NCI-H146 treated with DMSO at 0.1 percent for 48 hours (cell line): ENCODE data around the gene HS3ST3B1.

Source experiments
- DNase-seq: peaks from one replicate; lab custom pipeline; 2025; ENCODE audit not compliant: unreplicated experiment; lab: John Stamatoyannopoulos, UW

Gene HS3ST3B1

DNA sequence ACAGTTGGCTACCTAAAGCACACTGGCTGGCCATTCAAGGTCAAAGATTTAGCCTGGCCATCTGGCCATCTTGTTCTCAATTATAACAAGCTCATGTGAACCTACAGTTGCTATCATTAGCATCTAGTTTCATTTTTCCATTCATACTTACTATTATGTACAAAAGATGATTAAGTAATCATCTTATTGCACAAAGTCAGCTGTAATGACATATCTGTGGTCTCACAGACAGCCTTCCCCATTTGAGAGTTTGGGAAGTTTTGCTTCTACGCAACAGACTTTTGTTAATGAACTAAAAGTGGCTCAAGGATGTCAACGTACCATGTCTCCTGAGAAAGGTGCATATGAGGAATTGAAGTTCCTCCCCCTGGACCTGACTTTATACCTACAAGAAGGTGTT is 51.3 kb downstream of the HS3ST3B1 start:
- no peak for DNase-seq

DNA sequence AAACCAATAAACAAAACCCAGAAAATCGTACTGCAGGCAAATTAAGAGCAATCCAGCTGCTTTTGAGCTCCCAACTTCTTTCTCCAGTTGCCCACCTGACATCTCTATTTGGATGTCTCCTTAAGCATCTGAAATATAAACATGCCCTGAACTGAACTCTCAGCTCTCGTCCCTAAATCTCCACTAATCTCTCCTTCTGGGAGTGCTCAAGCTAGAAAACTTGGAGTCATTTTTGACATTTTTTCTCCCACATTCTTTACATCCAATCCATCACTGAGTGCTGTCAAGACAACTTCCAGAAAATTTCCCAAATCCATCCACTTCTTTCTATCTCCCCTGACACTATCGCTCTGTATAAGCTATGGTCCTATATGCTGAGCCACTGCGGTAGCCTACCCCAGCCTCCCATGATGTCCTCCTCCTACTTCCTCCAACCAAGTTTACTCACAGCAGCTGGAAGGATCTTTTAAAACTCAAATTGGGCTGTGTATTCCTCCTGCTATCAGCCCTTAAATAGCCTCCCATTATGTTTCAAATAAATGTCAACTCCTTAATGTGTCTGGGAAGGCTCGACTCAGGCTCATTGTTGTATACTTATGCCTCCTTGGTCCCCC is 53.1 kb downstream of the HS3ST3B1 start:
- DNase-seq, result no peak

DNA sequence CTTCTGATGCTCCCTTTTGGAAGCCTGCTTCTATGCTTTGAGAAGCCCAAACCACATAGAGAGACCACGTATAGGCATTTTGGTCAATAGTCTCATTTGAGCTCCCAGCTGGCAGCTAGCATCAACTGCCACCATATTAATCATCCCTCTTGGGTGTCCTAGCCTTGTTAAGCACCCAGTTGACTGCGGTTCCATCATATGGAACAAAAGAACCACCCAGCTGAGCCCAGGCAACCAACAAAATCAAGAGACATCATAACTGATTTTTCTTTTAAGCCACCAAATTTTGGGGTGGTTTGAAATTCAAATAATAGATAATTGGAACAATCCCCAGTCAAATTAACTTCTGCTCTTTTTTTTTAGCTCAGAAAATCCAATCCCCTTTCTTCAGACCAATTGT is 53.9 kb downstream of the HS3ST3B1 start:
- DNase-seq, result no peak

DNA sequence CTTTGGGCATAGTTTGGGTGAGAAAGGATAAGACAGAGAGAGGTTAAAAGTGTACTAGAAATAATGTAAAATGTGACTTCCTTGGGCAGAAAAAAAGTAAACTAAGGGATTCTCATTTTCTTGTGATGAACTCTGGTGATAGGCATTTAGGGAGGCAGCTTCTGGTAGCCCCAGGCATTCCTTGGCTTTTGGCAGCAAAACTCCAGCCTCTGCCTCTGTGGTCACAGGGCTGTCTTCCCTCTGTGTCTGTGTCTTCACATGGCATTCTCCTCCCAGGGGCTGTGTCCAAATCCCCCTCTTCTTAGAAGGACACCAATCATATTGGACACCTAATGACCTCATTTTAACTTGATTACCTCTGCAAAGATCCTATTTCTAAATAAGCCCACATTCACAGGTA is 54.7 kb downstream of the HS3ST3B1 start:
- no peak for DNase-seq

DNA sequence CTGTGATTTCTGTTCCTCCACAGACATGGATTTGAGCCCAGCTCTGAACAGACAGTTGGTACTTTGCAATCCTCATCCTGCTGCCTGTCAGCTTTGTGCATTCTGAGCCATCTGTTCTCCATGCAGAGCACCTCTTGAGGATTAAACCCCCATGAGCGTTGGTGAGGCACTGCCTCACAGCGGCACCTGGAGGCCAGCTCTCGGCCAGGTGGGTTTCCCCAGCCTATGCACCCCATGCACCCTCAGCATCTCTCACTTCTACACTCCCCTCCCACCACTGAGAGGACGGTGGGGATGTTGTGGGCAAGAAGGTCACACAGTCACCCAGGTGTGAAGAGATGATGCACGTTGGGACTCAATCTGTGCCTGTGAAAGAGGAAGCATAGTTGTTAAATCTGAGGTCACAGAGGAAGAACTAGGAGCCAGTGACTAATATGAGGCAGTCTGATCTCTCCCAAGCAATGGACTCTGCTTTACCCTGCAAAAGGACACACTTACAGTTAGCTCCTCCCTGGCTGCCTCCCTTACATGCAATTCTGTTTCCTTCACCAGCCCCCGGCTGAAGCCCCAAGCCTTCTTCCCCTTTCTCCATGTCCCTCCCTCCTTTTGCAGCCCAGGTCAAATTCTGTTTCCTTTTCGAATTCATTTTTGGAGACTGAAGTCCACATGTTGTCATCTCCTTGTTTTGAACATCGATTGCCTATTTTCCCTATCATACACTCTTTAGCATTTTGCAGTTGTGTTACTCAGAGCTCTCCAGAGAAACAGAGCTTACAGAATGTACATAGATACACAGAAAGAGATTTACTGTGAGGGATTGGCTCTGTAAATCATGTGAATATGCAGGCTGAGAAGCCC is 58.5 kb downstream of the HS3ST3B1 start:
- DNase-seq, result no peak

DNA sequence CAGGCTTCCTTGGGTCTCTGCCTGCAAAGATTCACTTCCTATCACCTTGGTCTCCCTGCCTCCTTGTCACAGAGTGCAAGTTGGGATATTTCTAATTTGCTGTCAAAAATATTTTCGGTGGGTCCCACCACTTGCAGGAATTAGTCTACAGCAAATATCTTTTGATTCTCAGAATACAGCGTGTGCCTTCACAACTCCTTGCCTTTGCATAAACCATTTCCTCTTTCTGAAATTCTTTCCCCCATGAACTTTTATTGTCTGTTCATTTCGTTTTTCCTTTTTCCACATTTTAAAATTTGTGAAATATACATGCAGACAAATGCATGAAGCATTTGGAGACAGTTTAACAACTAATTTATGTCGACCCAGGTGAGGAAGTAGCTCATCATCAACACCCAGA is 60.0 kb downstream of the HS3ST3B1 start:
- DNase-seq, result no peak

DNA sequence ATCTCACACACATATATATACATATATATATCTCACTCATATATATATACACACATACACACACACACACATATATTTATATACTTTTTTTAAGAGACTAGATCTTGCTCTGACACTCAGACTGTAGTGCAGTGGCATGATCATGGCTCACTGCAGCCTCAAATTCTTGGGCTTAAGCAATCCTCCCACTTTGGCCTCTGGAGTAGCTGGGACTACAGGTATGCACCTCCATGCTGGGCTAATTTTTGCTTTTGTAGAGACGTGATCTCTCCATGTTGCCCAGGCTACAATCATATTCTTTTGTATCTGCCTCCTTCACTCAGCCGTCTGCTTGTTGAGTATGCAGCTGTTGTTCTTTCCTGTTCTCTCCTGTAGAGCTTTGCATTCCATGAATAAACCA is 60.6 kb downstream of the HS3ST3B1 start:
- no peak for DNase-seq

DNA sequence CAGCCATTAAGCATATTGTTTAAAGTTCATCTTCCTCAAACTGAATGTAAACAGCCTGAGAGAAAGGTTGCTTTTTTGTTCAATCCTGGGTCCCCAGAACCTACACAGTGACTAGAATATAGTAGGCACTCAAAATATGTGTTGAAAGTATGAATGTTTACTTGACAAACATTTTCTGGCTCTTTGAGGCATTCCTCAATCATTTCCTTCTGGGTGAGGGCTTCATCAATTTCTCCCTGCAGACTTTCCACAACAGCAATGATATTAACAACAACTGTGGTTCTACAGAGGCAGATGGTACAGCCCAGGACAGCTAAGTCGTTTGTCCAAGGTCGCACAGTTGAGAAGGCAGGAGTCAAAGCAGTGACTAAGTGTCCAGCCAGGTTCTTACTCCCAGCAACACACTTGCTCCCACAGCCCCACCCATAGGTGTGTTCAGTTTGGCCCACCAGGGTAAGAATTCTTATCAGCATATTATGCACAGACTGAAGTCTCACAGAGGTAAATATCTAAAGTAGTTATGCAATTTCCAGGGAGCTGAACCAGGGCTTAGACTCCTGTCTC is 61.1 kb downstream of the HS3ST3B1 start:
- no peak for DNase-seq

DNA sequence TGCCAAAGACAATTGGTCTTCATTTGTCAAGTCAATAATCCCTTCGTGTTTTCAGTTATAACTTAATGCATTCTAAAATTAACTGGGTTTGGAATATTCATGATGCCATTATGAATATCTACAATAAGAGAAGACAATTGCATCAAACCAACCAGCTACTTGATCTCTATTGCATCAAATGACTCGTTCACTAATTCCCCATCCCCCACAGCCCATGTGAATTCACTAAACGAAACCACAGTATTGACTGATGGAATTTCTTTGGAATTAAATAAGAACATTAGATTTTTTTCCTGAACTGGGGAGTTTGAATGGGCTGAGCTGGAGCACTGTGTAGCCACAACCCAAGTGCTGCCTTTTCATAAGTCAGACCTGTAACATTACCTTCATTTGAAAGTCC is 65.3 kb downstream of the HS3ST3B1 start:
- DNase-seq, result no peak

DNA sequence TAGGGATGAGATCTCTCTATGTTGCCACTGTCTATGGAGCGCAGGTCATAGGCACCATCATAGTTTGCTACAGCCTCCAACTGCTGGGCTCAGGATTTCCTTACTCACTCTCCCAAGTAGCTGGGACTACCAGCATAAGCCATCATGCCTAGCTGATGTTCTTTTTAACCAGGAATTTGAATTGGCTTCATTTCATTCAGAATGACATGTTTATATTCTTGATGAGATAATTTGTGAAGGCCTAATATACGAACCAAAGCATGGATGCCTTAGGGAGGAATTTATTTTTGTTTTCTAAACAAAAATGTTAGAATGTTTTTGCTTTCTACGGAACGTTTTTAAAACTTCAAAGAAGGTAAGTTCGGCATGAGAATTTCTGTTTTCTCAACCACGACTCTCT is 71.6 kb downstream of the HS3ST3B1 start:
- no peak for DNase-seq

DNA sequence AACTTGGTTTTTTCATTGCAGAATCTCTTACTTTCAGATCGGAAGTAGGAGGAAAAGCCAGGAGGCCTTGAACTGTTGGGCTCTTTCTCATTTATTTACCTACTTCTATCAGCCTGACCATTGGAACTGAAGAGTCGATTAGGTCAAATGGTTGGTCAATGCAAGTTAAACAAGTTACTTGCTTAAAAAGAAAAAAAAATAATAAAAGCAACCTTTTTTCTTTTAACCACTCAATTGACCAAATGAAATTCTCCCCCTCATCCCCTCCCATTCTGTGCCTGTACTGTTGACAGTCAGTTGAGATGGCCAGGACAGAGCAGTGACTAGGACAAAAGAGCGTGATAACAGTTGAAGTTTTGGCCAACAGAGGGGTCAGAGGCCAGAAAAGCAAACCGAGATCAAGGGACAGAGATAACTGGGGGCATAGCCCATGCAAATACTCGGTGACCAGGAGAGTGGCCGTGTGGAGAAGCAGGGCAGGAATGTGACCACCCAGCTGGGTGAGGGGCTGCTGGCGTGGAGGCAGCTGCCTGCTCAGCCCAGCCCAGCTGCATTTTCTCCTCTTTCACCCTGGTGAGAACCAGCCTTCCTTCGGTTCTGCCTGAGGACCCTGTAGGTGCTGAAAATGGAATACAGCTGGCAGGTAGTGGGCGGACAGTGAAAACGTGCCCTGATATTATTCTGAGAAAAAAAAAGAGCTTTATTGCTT is 72.2 kb downstream of the HS3ST3B1 start:
- no peak for DNase-seq

DNA sequence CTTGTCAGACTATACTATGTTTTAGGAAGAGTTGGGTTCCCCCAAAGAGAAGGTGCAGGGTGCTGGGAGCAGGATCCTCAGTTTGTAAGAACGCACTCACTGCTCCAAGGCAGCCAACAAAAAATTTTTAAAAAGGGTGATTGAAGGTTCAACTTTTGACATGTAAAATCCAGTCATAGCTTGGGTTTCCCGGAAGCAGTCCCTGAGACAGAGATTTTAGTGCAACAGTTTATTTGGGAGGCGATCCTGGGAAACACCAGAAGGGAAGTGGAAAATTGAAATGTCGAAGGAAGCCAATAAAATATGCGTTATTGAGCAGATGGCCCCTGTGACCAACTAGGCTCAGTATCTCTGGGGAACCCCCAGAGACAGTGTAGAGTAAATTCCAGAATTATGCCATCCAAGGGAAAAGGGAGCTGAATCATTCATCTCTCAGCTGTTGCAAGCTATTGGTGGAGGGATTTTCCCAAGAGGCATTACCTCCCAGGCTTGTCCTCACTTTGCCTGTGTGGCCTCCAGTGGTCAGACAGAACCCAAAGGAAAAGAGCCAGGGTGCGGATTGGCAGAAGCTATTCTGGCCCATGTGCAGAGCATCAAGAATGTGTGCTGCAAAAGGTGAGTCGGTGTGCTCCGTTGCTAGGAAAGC is 72.9 kb downstream of the HS3ST3B1 start:
- DNase-seq, result no peak

DNA sequence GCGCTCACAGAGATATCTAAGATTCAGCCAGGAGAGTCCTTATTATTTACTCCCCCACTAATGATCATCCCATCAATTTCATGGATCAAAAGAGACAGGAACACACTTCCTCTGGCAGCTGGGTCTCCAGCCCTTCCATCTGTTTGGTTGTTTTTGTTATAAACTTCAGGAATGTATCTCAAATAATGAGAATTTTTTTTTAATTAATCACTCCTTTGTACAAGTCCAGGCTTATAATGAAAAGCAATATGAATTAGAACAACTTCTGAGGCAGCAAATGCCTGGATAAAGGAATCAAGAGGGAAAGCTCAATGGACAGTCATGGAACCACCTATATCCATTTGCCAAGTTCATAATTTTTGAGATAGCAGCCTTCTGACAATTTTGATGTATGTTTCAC is 73.4 kb downstream of the HS3ST3B1 start:
- no peak for DNase-seq

DNA sequence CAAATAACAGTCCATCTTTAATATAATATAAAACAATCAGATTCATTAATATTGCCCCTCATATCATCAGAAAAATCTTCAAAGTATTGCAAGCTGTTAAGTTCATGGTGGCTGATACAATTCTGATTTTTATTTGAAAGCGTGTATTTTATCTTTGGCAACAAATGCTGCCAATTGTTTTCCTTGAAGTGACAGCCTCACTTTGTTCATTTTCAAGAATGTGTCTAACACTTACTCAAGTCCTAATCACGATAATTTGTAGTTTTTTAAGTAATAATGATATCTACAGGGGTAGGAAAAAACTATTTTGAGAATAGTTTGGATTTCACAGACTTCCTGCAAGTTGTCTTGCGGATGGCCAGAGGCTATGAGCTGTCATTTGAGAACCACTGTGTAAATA is 75.8 kb downstream of the HS3ST3B1 start:
- DNase-seq, result no peak

DNA sequence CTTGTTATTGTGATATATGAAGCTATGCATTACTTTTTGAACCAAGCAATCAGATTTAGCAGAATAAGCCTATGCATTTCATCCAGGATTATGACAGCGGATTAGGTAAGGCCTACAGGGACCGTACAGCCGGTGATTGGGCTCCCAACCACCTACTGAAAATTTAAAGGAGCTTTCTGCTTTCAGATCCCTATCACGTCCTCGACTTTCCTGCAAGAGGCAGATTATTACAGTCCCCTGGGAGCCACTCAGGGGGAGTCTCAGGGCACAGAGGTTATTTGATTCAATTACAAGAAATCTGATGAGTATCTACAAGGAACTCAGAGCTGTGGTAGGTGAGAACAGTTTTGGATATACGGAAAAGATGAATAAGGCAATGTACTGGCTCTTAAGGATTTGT is 80.7 kb downstream of the HS3ST3B1 start:
- DNase-seq, result no peak

DNA sequence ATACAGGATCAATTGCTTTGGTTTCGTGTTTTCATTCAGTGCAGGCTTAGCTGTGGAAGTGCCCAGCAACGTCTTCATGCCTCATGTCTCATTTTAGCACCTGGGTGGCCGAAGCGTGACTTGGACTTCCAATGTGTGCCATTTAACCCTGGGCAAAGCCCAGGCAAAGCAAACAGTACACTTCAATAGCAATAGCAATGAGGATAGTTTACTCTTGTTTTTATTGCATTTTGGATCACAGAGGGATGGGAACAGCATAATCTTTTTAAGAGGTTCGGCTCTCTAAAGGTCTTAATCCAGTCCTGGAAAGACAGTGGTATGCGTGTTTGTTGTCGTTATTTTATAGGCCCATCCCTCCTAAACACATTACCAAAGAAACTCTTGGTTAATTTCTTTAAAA is 86.2 kb downstream of the HS3ST3B1 start:
- DNase-seq, result no peak

DNA sequence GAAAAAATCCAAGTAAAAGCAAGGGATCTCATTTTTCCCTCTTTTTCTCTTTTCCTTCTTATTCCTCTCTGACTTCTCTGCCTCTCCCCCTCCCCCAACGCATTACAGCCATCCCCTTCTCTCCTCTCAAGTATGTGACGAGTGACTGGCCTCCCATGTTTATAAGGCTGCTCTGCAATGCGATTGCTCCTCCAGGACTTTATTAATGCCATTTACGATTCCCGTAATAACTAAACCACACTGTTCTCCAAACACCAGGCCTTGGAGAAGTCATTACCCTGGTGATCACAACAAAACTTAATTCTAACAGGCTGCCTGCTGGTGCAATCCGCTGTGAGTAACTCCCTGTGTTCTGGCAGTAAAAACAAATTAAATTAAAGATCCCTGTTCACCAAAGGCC is 88.8 kb downstream of the HS3ST3B1 start:
- DNase-seq, result no peak

DNA sequence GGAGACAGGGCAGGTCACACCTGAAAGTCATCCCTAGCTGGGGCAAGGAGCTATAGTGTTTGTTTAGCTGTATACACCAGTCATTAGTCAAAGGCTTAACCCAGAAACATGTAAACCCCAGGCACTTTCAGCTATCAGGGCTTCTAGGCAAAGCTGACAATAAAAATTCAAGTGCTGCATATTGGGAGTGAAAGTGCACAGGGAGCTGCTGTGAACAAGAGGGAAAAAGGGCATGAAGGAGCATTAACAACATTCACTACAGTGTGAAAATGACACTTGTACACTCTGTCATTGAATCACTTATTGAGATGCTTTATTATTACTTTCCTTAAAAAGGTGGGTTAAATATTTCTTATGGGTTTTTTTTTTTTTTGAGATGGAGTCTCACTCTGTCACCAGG is 92.8 kb downstream of the HS3ST3B1 start:
- DNase-seq, result no peak

DNA sequence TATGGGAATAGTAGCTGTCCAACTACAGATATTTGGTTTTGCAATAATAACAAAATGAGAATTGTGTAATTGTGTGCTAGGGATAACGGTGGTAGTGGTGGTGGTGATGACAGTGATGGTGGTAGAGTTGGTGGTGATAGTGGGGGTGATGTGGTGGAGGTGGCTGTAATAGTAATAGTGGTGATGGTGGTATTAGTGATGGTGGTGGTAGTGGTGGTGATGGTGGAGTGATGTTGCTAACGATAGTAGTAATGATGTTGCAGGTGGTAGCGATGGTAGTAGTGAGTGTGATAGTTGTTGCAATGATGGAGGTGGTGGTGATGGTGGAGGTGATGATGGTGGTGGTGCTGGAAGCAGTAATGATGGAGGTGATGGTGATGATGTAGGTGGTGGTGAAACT is 94.4 kb downstream of the HS3ST3B1 start:
- no peak for DNase-seq

DNA sequence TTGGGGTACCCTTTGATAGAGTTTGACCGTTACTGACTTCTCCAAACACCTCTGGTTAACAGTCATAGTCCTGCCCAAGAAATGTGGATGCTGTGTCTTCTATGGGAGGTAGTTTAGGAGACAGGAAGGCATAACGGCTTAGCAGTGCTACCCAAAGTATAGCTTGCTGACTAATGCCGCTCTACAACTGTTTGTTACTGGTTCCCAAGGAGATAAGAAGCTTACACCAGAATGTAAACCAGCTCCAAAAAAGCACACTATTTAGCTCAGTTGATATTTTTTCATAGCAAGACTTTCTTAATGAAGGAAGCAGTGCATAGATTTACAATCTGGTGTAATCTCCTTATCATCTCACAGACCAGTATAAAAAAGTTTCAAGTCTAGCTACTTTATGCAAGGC is 95.7 kb downstream of the HS3ST3B1 start:
- no peak for DNase-seq

DNA sequence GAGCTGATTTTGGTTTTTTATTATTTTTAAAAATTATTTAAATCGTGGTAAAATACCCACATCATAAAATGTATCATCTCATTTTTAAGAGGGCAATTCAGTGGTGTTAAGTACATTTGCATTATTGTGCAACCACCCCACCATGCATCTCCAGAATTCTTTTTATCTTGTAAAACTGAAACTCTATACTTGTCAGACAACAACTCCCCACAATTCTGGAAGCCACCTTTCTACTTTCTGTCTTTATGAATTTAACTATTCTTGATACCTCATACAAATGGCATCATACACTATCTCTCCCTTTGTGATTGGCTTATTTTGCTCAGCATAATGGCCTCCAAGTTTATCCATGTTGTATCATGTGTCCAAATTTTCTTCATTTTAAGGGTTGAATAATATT is 97.9 kb downstream of the HS3ST3B1 start:
- no peak for DNase-seq
